Cardiac ventricle fibroblast (primary cell): Measurements from ENCODE around the gene OR8H3. TPM values are rescaled to one million over a fixed set of nuclear protein-coding genes. Genes with fewer than 3 reads are reported as not detected.

ENCODE experiments used
- total RNA-seq: library from RNA; depleted of rRNA; stranded (reverse); fragments of >200 nt; gene quantifications from 2 replicates; pipeline ENCODE4 v1.2.3, GENCODE V29; 2015

The OR8H3 gene
- not detected in 2 replicates for total RNA-seq

GRCh38 chr11:56122073-56122472 is at the start of gene OR8H3:
Gene OR8H3, plus strand, starts transcription at chr11:56122373. Its CDS starts 0 bp downstream, at chr11:56122373.

GRCh38 chr11:56093008-56093407 is 29.2 kb upstream of the OR8H3 start, which contains the start of gene OR8I2:
Gene OR8I2, plus strand, starts transcription at chr11:56093308. Its CDS starts 0 bp downstream, at chr11:56093308.

GRCh38 chr11:56103210-56103737 is 18.9 kb upstream of the OR8H3 start, which contains the start of gene OR8H2:
Gene OR8H2, plus strand, starts transcription at chr11:56103687. Its CDS starts 1,356 bp downstream, at chr11:56105043.

GRCh38 chr11:56140151-56140661 is 18.0 kb downstream of the OR8H3 start, which contains the start of gene OR8J3:
Gene OR8J3, minus strand, starts transcription at chr11:56140201. Its CDS starts 2,483 bp downstream, at chr11:56137718.

GRCh38 chr11:56160217-56160616 is 38.0 kb downstream of the OR8H3 start, which contains the start of gene OR8K5:
Gene OR8K5, minus strand, starts transcription at chr11:56160317. Its CDS starts 0 bp downstream, at chr11:56160317.

Other genes starting within 250 kb of the OR8H3 start
- gene TRIM51, start 239.1 kb upstream of the OR8H3 start, total RNA-seq, result not detected in 2 replicates
- gene OR5W2, start 207.8 kb upstream of the OR8H3 start, total RNA-seq, result not detected in 2 replicates
- gene OR5I1, start 186.0 kb upstream of the OR8H3 start, total RNA-seq, result not detected in 2 replicates
- not detected in 2 replicates for gene OR10AG1, start 152.4 kb upstream of the OR8H3 start, total RNA-seq
- gene OR5F1, start 127.7 kb upstream of the OR8H3 start, total RNA-seq, result not detected in 2 replicates
- not detected in 2 replicates for gene OR5AS1, start 94.7 kb upstream of the OR8H3 start, total RNA-seq
- gene OR8I2, start 29.1 kb upstream of the OR8H3 start, total RNA-seq, result not detected in 2 replicates
- gene OR8H2, start 18.7 kb upstream of the OR8H3 start, total RNA-seq, result not detected in 2 replicates
- gene OR8J3, start 17.8 kb downstream of the OR8H3 start, total RNA-seq, result not detected in 2 replicates
- gene OR8K5, start 37.9 kb downstream of the OR8H3 start, total RNA-seq, result not detected in 2 replicates
- gene OR5J2, start 54.2 kb downstream of the OR8H3 start, total RNA-seq, result not detected in 2 replicates
- not detected in 2 replicates for gene OR5T2, start 111.9 kb downstream of the OR8H3 start, total RNA-seq
- not detected in 2 replicates for gene OR5T3, start 129.9 kb downstream of the OR8H3 start, total RNA-seq
- gene OR5T1, start 151.8 kb downstream of the OR8H3 start, total RNA-seq, result not detected in 2 replicates
- not detected in 2 replicates for gene OR8H1, start 169.9 kb downstream of the OR8H3 start, total RNA-seq
- gene OR8K3, start 192.8 kb downstream of the OR8H3 start, total RNA-seq, result not detected in 2 replicates
- gene OR8K1, start 223.7 kb downstream of the OR8H3 start, total RNA-seq, result not detected in 2 replicates
- gene OR8J1, start 231.9 kb downstream of the OR8H3 start, total RNA-seq, result not detected in 2 replicates